ENCODE data around the gene SNX19. TPM values are rescaled to one million over a fixed set of nuclear protein-coding genes. Genes with fewer than 3 reads are reported as not detected.

The SNX19 gene
- total RNA-seq, 1 donor from 2014 or later, result 32.8 TPM

- H3K27me3 ChIP-seq, result no peaks in the 10 kb centered on the region
- H3K9me3 ChIP-seq (ENCODE audit: low read depth), result no peaks in the 10 kb centered on the region
- no peak for TF ChIP-seq CTCF (IDR thresholded peaks at IDR 0.05)
- TF ChIP-seq EZH2 (IDR thresholded peaks at IDR 0.05), result no peak
- TF ChIP-seq EZH2phosphoT487 (IDR thresholded peaks at IDR 0.05), result no peak
- Mint-ChIP-seq H3K27me3 (ENCODE audit: insufficient read depth, low read depth) (no peaks in the 10 kb centered on the region), H3K27ac (no peak overlapping the region), H3K9me3 (no peaks in the 10 kb centered on the region), H3K36me3 (peaks cover 15% of the 10 kb centered on the region), H3K4me3 (no peak overlapping the region), H3K4me1 (peaks cover 5% of the 10 kb centered on the region)
- H3K9ac ChIP-seq, result no peak overlapping the region
- no peaks in the 10 kb centered on the region for H3K79me2 ChIP-seq (ENCODE audit: low read depth)
- no peak overlapping the region for H3K27ac ChIP-seq
- H2AFZ ChIP-seq (replicated peaks), result no peak overlapping the region
- H3K36me3 ChIP-seq, result no peaks in the 10 kb centered on the region
- H4K20me1 ChIP-seq (ENCODE audit: low read depth), result no peaks in the 10 kb centered on the region
- H3K4me1 ChIP-seq, result peaks cover 2% of the 10 kb centered on the region
- H3K4me2 ChIP-seq, result no peak overlapping the region
- H3F3A ChIP-seq (ENCODE audit: low read depth), result peaks cover 3% of the 10 kb centered on the region
- H3K4me3 ChIP-seq, result no peak overlapping the region
- no peak for DNase-seq (ENCODE audit: low spot score)
These were observed 17.2 kb downstream of the SNX19 start for GRCh38 chr11:130899106-130899505.

- no peak overlapping the region for H3K27ac ChIP-seq
- DNase-seq (ENCODE audit: low spot score), result no peak
- H3K4me3 ChIP-seq, result no peak overlapping the region
- peaks cover 15% of the 10 kb centered on the region for H3F3A ChIP-seq (ENCODE audit: low read depth)
- no peaks in the 10 kb centered on the region for H3K79me2 ChIP-seq (ENCODE audit: low read depth)
- no peak overlapping the region for H2AFZ ChIP-seq (replicated peaks)
- H3K4me2 ChIP-seq, result no peak overlapping the region
- H3K9me3 ChIP-seq (ENCODE audit: low read depth), result no peaks in the 10 kb centered on the region
- TF ChIP-seq EZH2phosphoT487 (IDR thresholded peaks at IDR 0.05), result no peak
- TF ChIP-seq CTCF (IDR thresholded peaks at IDR 0.05), result no peak
- no peak for TF ChIP-seq EZH2 (IDR thresholded peaks at IDR 0.05)
- Mint-ChIP-seq H3K27me3 (ENCODE audit: insufficient read depth, low read depth) (no peaks in the 10 kb centered on the region), H3K4me1 (peaks cover 20% of the 10 kb centered on the region), H3K36me3 (peaks cover 13% of the 10 kb centered on the region), H3K27ac (no peak overlapping the region), H3K9me3 (no peaks in the 10 kb centered on the region), H3K4me3 (no peak overlapping the region)
- no peaks in the 10 kb centered on the region for H3K36me3 ChIP-seq
- peaks cover 3% of the 10 kb centered on the region for H4K20me1 ChIP-seq (ENCODE audit: low read depth)
- H3K4me1 ChIP-seq, result peaks cover 16% of the 10 kb centered on the region
- no peak overlapping the region for H3K9ac ChIP-seq
- H3K27me3 ChIP-seq, result no peaks in the 10 kb centered on the region
These were observed 18.8 kb downstream of the SNX19 start for GRCh38 chr11:130897262-130898182.

GRCh38 chr11:130894322-130895025 lies 21.8 kb downstream of the SNX19 start:
- Mint-ChIP-seq H3K36me3 (peaks cover 8% of the 10 kb centered on the region), H3K27ac (no peak overlapping the region), H3K4me3 (no peak overlapping the region), H3K9me3 (no peaks in the 10 kb centered on the region), H3K27me3 (ENCODE audit: insufficient read depth, low read depth) (no peaks in the 10 kb centered on the region), H3K4me1 (peaks cover 27% of the 10 kb centered on the region)
- H3K4me3 ChIP-seq, result no peak overlapping the region
- H3K9ac ChIP-seq, result no peak overlapping the region
- DNase-seq (ENCODE audit: low spot score), result peak; percentile 84
- peaks cover 19% of the 10 kb centered on the region for H3F3A ChIP-seq (ENCODE audit: low read depth)
- H3K27me3 ChIP-seq, result no peaks in the 10 kb centered on the region
- TF ChIP-seq CTCF (IDR thresholded peaks at IDR 0.05) (peak; percentile 96), EZH2phosphoT487 (IDR thresholded peaks at IDR 0.05) (no peak)
- no peak overlapping the region for H3K27ac ChIP-seq
- no peaks in the 10 kb centered on the region for H3K36me3 ChIP-seq
- H3K4me1 ChIP-seq, result peaks cover 22% of the 10 kb centered on the region
- no peaks in the 10 kb centered on the region for H3K79me2 ChIP-seq (ENCODE audit: low read depth)
- no peak overlapping the region for H3K4me2 ChIP-seq
- H3K9me3 ChIP-seq (ENCODE audit: low read depth), result no peaks in the 10 kb centered on the region
- H4K20me1 ChIP-seq (ENCODE audit: low read depth), result peaks cover 6% of the 10 kb centered on the region
- no peak overlapping the region for H2AFZ ChIP-seq (replicated peaks)

Data from neural progenitor cell (in vitro differentiated cells).